Smooth muscle cell (in vitro differentiated cells): ENCODE data around the gene MYCBP2. TPM values are rescaled to one million over a fixed set of nuclear protein-coding genes. Genes with fewer than 3 reads are reported as not detected.

Experiments used
- DNase-seq: peaks from one replicate; lab custom pipeline; 2025; ENCODE audit not compliant: unreplicated experiment; lab: John Stamatoyannopoulos, UW
- H2AFZ ChIP-seq: fragments of 200-600 bp; sonication (generic); 2 replicates; pipeline ENCODE4 v1.6.0; 2016; ENCODE audit warnings: antibody characterized with exemption, low read depth, mild to moderate bottlenecking
- H3F3A ChIP-seq: fragments of 200-600 bp; sonication (generic); 2 replicates; pipeline ENCODE4 v1.6.0; 2017; ENCODE audit warnings: antibody characterized with exemption, low read depth
- H3K27ac ChIP-seq: fragments of 200-600 bp; sonication (generic); 2 replicates; pipeline ENCODE4 v1.5.1; 2016; ENCODE audit warnings: low read depth, mild to moderate bottlenecking
- H3K27me3 ChIP-seq: fragments of 200-600 bp; sonication (generic); 2 replicates; pipeline ENCODE4 v1.6.1; 2016; ENCODE audit warnings: low read depth, mild to moderate bottlenecking
- H3K36me3 ChIP-seq: fragments of 200-600 bp; sonication (generic); 2 replicates; pipeline ENCODE4 v1.5.1; 2016; ENCODE audit warnings: low read depth
- H3K4me1 ChIP-seq: fragments of 200-600 bp; sonication (generic); 2 replicates; pipeline ENCODE4 v1.5.1; 2016; ENCODE audit warnings: low read depth
- H3K4me2 ChIP-seq: fragments of 200-600 bp; sonication (generic); 2 replicates; pipeline ENCODE4 v1.6.0; 2016; ENCODE audit warnings: mild to moderate bottlenecking
- H3K4me3 ChIP-seq: fragments of 200-600 bp; sonication (generic); 2 replicates; pipeline ENCODE4 v1.5.1; 2016; ENCODE audit warnings: mild to moderate bottlenecking
- H3K79me2 ChIP-seq: fragments of 200-600 bp; sonication (generic); 2 replicates; pipeline ENCODE4 v1.6.0; 2016; ENCODE audit warnings: low read depth, mild to moderate bottlenecking
- H3K9ac ChIP-seq: fragments of 200-600 bp; sonication (generic); 2 replicates; pipeline ENCODE4 v1.6.0; 2016; ENCODE audit warnings: low read depth
- H3K9me3 ChIP-seq: fragments of 200-600 bp; sonication (generic); replicated peaks from 2 replicates; pipeline ENCODE4 v1.5.1; 2016; ENCODE audit warnings: low read depth
- H4K20me1 ChIP-seq: fragments of 200-600 bp; sonication (generic); 2 replicates; pipeline ENCODE4 v1.6.0; 2016; ENCODE audit warnings: low read depth
- WGBS: methylation state at CpG from one replicate; pipeline ENCODE4 v1.1.7; 2016; ENCODE audit warnings: low lambda C conversion rate; 5-methylcytosine and 5-hydroxymethylcytosine counted together
- polyA plus RNA-seq: library from polyadenylated mRNA; unstranded; fragments of >200 nt; fragmentation: Nextera tagmentation; extraction: Ambion mirVana; gene quantifications from 2 replicates; pipeline ENCODE4 v1.2.1, GENCODE V29; 2016
- total RNA-seq: library from RNA; depleted of rRNA; stranded (reverse); fragments of >200 nt; gene quantifications from 2 replicates; pipeline ENCODE4 v1.2.3, GENCODE V29; 2014
- TF ChIP-seq, protein P1 (sequence below): fragments of 200-600 bp; sonication (generic); IDR thresholded peaks from 2 replicates; pipeline ENCODE4 v1.5.1; 2017; ENCODE audit warnings: borderline replicate concordance, mild to moderate bottlenecking, antibody characterized with exemption; ENCODE audit not compliant: insufficient read depth, poor library complexity, severe bottlenecking

Gene MYCBP2
- total and polyA plus RNA-seq, 2 experiments from 2014 or later: 20.1 to 61.0 TPM

DNA sequence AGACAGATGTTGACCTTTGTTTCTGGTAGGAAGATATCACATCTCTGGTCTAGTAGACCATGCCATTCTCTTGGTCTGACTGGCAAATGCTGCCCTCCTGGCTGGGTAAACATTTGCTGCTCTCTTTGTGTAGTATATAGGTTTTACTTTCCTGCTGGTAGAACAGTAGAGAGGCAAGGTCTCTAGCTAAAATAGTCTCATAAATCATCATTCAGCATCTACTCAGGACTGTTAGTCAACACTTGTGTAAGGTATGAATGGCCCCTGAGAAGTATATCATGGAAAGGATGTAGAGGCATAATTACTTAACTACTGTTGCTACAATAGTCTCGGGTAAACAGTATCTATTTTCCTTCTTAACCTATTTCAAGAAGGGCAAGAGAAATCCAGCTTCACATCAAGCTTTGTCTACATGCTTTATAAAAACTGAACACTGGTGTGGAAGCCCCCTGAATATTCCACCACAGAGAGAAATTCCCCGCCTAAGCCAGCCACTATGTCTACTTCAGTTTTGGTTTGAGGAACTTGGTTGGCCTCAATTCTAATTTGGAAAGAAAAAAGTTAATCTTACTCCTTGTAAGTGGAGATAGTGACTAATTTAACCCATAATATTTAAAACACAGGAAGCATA lies 18.4 kb upstream of the MYCBP2 start:
- H3K4me2 ChIP-seq: no peak overlapping the region
- DNase-seq: no peak
- H3K27me3 ChIP-seq: no peaks in the 10 kb centered on the region
- H3K4me3 ChIP-seq: no peak overlapping the region
- no peaks in the 10 kb centered on the region for H3F3A ChIP-seq
- H3K9ac ChIP-seq: no peak overlapping the region
- H3K79me2 ChIP-seq: no peaks in the 10 kb centered on the region
- H3K9me3 ChIP-seq: no peaks in the 10 kb centered on the region
- 86% methylated on average over 2 of the region's 2 CpGs for WGBS
- TF ChIP-seq, protein P1, sequence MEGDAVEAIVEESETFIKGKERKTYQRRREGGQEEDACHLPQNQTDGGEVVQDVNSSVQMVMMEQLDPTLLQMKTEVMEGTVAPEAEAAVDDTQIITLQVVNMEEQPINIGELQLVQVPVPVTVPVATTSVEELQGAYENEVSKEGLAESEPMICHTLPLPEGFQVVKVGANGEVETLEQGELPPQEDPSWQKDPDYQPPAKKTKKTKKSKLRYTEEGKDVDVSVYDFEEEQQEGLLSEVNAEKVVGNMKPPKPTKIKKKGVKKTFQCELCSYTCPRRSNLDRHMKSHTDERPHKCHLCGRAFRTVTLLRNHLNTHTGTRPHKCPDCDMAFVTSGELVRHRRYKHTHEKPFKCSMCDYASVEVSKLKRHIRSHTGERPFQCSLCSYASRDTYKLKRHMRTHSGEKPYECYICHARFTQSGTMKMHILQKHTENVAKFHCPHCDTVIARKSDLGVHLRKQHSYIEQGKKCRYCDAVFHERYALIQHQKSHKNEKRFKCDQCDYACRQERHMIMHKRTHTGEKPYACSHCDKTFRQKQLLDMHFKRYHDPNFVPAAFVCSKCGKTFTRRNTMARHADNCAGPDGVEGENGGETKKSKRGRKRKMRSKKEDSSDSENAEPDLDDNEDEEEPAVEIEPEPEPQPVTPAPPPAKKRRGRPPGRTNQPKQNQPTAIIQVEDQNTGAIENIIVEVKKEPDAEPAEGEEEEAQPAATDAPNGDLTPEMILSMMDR: no peak
- H3K27ac ChIP-seq: no peak overlapping the region
- H3K4me1 ChIP-seq: no peaks in the 10 kb centered on the region
- H2AFZ ChIP-seq: no peak overlapping the region
- no peaks in the 10 kb centered on the region for H3K36me3 ChIP-seq
- H4K20me1 ChIP-seq: no peaks in the 10 kb centered on the region

DNA sequence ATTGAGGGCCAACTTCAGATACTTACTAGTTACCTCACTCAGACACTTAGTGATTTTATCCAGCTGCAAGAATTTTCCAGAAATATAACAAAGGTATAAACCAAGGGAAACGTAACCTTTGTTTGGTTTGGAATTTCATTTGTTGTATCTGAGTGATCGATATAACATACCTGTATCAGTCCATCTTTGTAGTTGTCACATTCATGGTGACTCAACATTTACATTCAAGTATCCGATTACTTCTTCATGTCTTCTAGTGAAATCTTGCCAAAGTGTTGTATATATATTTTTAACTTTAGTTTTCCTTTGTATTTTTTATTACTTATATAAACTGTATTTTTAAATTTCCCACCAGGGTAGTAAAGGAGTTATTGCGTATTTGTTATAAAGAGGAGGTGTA lies 16.9 kb upstream of the MYCBP2 start:
- Histone ChIP-seq H3K27ac (no peak overlapping the region), H3K27me3 (no peaks in the 10 kb centered on the region), H3K9me3 (no peaks in the 10 kb centered on the region), H3F3A (no peaks in the 10 kb centered on the region), H3K4me1 (no peaks in the 10 kb centered on the region), H3K36me3 (no peaks in the 10 kb centered on the region), H3K9ac (no peak overlapping the region), H3K4me2 (no peak overlapping the region), H3K79me2 (no peaks in the 10 kb centered on the region), H3K4me3 (no peak overlapping the region), H4K20me1 (no peaks in the 10 kb centered on the region), H2AFZ (no peak overlapping the region)
- DNase-seq: no peak
- TF ChIP-seq, protein P1: no peak
- WGBS: 95% methylated on average over 4 of the region's 4 CpGs

DNA sequence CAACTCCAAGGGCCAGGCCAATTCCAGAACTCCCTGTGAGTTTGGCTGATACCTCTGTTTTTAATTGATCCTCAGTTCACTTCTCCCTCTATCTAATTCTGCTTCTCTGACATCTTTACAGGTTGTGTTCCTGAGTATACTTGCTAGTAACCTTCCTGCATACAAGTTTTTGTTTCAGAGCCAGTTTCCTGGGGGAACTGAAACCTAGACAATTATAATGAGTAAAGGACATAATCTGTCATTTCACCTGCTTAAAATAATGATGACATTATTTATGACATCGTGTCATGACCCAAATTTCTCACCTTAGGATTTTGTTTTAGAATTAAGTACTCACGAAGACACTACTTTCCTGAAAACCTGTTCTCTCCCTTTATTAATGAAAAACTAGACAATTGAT lies 12.5 kb upstream of the MYCBP2 start:
- no peaks in the 10 kb centered on the region for H4K20me1 ChIP-seq
- WGBS: 78% methylated on average over 2 of the region's 2 CpGs
- no peaks in the 10 kb centered on the region for H3K9me3 ChIP-seq
- H3K4me2 ChIP-seq: no peak overlapping the region
- H2AFZ ChIP-seq: no peak overlapping the region
- TF ChIP-seq, protein P1: no peak
- no peaks in the 10 kb centered on the region for H3F3A ChIP-seq
- no peaks in the 10 kb centered on the region for H3K36me3 ChIP-seq
- H3K27ac ChIP-seq: no peak overlapping the region
- H3K4me1 ChIP-seq: no peaks in the 10 kb centered on the region
- H3K79me2 ChIP-seq: no peaks in the 10 kb centered on the region
- no peak overlapping the region for H3K9ac ChIP-seq
- no peaks in the 10 kb centered on the region for H3K27me3 ChIP-seq
- H3K4me3 ChIP-seq: no peak overlapping the region
- no peak for DNase-seq

DNA sequence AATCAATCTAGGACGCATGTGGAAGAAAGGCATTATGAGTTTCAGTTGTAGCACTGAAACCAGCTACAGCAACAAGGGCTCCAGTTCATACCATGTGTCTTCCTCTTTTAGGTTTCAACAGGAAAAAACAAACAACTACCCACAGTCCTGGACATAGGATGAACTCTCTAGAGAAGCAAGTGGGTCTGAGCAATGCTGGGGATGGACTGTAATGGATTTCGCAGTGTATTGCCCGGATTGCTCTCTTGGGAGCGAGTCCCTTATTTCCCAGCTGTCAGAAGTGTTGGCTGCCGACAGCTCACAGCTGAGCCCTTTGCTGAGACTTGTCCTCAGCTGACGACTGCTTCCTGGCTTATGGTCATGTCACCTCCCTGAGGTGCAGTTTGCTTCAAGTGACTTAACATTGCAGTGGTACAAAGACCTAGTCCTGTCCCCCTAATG lies 12.1 kb upstream of the MYCBP2 start:
- Histone ChIP-seq H3K4me2 (no peak overlapping the region), H2AFZ (no peak overlapping the region), H4K20me1 (no peaks in the 10 kb centered on the region), H3K79me2 (no peaks in the 10 kb centered on the region), H3K36me3 (no peaks in the 10 kb centered on the region), H3K9ac (no peak overlapping the region), H3K9me3 (no peaks in the 10 kb centered on the region), H3F3A (no peaks in the 10 kb centered on the region), H3K4me1 (no peaks in the 10 kb centered on the region), H3K4me3 (no peak overlapping the region), H3K27ac (no peak overlapping the region), H3K27me3 (no peaks in the 10 kb centered on the region)
- WGBS: 80% methylated on average over 6 of the region's 6 CpGs
- DNase-seq: no peak
- TF ChIP-seq, protein P1: no peak
